Measurements from ENCODE around the gene PGAP6.

DNA sequence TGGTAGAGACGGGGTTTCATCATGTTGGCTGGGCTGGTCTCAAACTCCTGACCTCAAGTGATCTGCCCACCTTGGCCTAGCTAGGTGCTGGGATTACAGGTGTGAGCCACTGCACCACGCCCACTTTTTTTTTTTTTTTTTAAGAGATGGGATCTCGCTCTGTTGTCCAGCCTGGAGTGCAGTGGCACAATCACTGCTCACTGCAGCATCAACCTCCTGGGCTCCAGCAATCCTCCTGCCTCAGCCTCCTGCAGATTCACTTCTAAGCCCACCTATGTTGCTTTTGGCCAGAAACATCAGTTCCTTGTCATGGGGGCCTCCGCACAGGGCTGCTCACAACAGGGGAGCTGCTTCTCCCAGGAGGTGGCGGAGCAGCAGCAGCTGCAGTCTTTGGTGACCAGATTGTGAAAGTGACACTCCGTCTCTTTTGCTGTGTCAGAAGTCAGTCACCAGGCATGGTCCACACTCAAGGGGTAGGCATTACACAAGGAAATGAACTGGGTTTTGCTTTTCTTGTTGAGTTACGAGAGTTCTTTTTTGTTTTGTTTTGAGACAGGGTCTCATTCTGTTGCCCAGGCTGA, 10.8 kb upstream of the PGAP6 start:
- TF ChIP-seq POLR2A (IDR thresholded peaks at IDR 0.05; ENCODE audit: low read length) (no peak), GATA1 (IDR thresholded peaks at IDR 0.05; ENCODE audit: low read depth, low read length) (no peak)

Measured in erythroblast (primary cell).